H9 (cell line): ENCODE results near the gene MOCS2. TPM values are rescaled to one million over a fixed set of nuclear protein-coding genes. Genes with fewer than 3 reads are reported as not detected.
A peak's percentile ranks its signal among the peaks of the same experiment; 100 is the strongest.

Experiments
- DNase-seq: peaks from one replicate; pipeline ENCODE4 v3.0.0-alpha.2; 2017
- H2AFZ ChIP-seq: one replicate; pipeline ENCODE4 v1.6.1; 2013; ENCODE audit warnings: mild to moderate bottlenecking, low read length, control low read depth, moderate library complexity
- H2AK5ac ChIP-seq: 2 replicates; pipeline ENCODE4 v1.6.1; 2013; ENCODE audit warnings: low read length, control low read depth, mixed read lengths; ENCODE audit not compliant: insufficient read length
- H2BK120ac ChIP-seq: one replicate; pipeline ENCODE4 v1.6.1; 2013; ENCODE audit warnings: low read depth, mild to moderate bottlenecking, low read length, control low read depth, inconsistent platforms; ENCODE audit not compliant: poor library complexity, severe bottlenecking
- H2BK12ac ChIP-seq: 2 replicates; pipeline ENCODE4 v1.6.1; 2013; ENCODE audit warnings: low read length, control low read depth, mixed read lengths, low read depth; ENCODE audit not compliant: insufficient read length
- H2BK15ac ChIP-seq: 2 replicates; pipeline ENCODE4 v1.6.1; 2013; ENCODE audit warnings: low read depth, low read length, control low read depth
- H2BK20ac ChIP-seq: one replicate; pipeline ENCODE4 v1.6.1; 2013; ENCODE audit warnings: low read depth, mild to moderate bottlenecking, low read length, control low read depth, inconsistent platforms; ENCODE audit not compliant: poor library complexity, severe bottlenecking
- H2BK5ac ChIP-seq: 2 replicates; pipeline ENCODE4 v1.6.1; 2013; ENCODE audit warnings: low read length, control low read depth, mixed read lengths; ENCODE audit not compliant: insufficient read length
- H3K14ac ChIP-seq: 2 replicates; pipeline ENCODE4 v1.6.1; 2013; ENCODE audit warnings: low read length, control low read depth; ENCODE audit not compliant: insufficient read depth
- H3K18ac ChIP-seq: 2 replicates; pipeline ENCODE4 v1.6.1; 2013; ENCODE audit warnings: low read depth, mild to moderate bottlenecking, mixed read lengths, low read length, control low read depth; ENCODE audit not compliant: insufficient read length
- H3K23ac ChIP-seq: 2 replicates; pipeline ENCODE4 v1.6.1; 2013; ENCODE audit warnings: low read length, control low read depth, mixed read lengths, low read depth; ENCODE audit not compliant: insufficient read length
- H3K23me2 ChIP-seq: 2 replicates; pipeline ENCODE4 v1.6.1; 2013; ENCODE audit warnings: low read depth, mild to moderate bottlenecking, mixed read lengths, low read length, control low read depth; ENCODE audit not compliant: insufficient read length, poor library complexity, severe bottlenecking
- H3K27ac ChIP-seq: 2 replicates; pipeline ENCODE4 v1.5.1; 2013; ENCODE audit warnings: low read length, control low read depth, mixed read lengths, low read depth; ENCODE audit not compliant: insufficient read length
- H3K27me3 ChIP-seq: 2 replicates; pipeline ENCODE4 v1.6.1; 2013; ENCODE audit warnings: low read length, control low read depth, inconsistent platforms; ENCODE audit not compliant: insufficient read depth
- H3K4ac ChIP-seq: 2 replicates; pipeline ENCODE4 v1.6.1; 2013; ENCODE audit warnings: low read depth, mild to moderate bottlenecking, control low read depth, inconsistent platforms, low read length, moderate library complexity
- H3K4me1 ChIP-seq: 2 replicates; pipeline ENCODE4 v1.6.1; 2013; ENCODE audit warnings: low read length, control low read depth, inconsistent platforms; ENCODE audit not compliant: insufficient read depth
- H3K4me2 ChIP-seq: 2 replicates; pipeline ENCODE4 v1.6.1; 2013; ENCODE audit warnings: low read length, control low read depth, mixed read lengths; ENCODE audit not compliant: insufficient read length, insufficient read depth
- H3K56ac ChIP-seq: 2 replicates; pipeline ENCODE4 v1.6.1; 2013; ENCODE audit warnings: low read depth, mild to moderate bottlenecking, mixed read lengths, low read length, control low read depth; ENCODE audit not compliant: insufficient read length
- H3K79me1 ChIP-seq: 2 replicates; pipeline ENCODE4 v1.6.1; 2013; ENCODE audit warnings: low read depth, mild to moderate bottlenecking, moderate library complexity, low read length, control low read depth, inconsistent platforms; ENCODE audit not compliant: insufficient read depth, poor library complexity, severe bottlenecking
- H3K79me2 ChIP-seq: 2 replicates; pipeline ENCODE4 v1.6.1; 2013; ENCODE audit warnings: low read length, control low read depth, inconsistent platforms; ENCODE audit not compliant: insufficient read depth
- H3K9ac ChIP-seq: 2 replicates; pipeline ENCODE4 v1.6.1; 2013; ENCODE audit warnings: low read length, control low read depth, mixed read lengths; ENCODE audit not compliant: insufficient read length; ENCODE audit errors: extremely low read depth
- H3K9me3 ChIP-seq: one replicate; pipeline ENCODE4 v1.6.1; 2013; ENCODE audit warnings: low read depth, low read length, inconsistent platforms; ENCODE audit not compliant: control insufficient read depth
- H3T11ph ChIP-seq: one replicate; pipeline ENCODE4 v1.6.1; 2013; ENCODE audit warnings: mild to moderate bottlenecking, low read length, control low read depth, inconsistent platforms
- H4K20me1 ChIP-seq: one replicate; pipeline ENCODE4 v1.6.1; 2013; ENCODE audit not compliant: control insufficient read depth, insufficient read length, insufficient read depth
- H4K5ac ChIP-seq: 2 replicates; pipeline ENCODE4 v1.6.1; 2013; ENCODE audit warnings: low read depth, mild to moderate bottlenecking, mixed read lengths, low read length, control low read depth; ENCODE audit not compliant: insufficient read length
- H4K8ac ChIP-seq: replicated peaks from 2 replicates; pipeline ENCODE4 v1.6.1; 2013; ENCODE audit warnings: low read length, control low read depth, mixed read lengths, low read depth; ENCODE audit not compliant: insufficient read length
- H4K91ac ChIP-seq: 2 replicates; pipeline ENCODE4 v1.6.1; 2013; ENCODE audit warnings: low read depth, mild to moderate bottlenecking, moderate library complexity, mixed read lengths, low read length, control low read depth; ENCODE audit not compliant: insufficient read length
- H3K27ac Mint-ChIP-seq, 3 experiments: 2 replicates in 2 of 3; 3 replicates in 1 of 3; pipeline ENCODE4 v1.8.0; 2020 to 2021; ENCODE audit warnings: mixed read lengths in 3 of 3, mild to moderate bottlenecking in 1 of 3, moderate library complexity in 1 of 3
- H3K27me3 Mint-ChIP-seq: 2 replicates; pipeline ENCODE4 v1.8.0; 2021; ENCODE audit warnings: low read depth, mild to moderate bottlenecking, moderate library complexity, mixed read lengths
- H3K36me3 Mint-ChIP-seq, 3 experiments: 2 replicates in 2 of 3; 3 replicates in 1 of 3; pipeline ENCODE4 v1.8.0; 2020 to 2021; ENCODE audit warnings: low read depth in 3 of 3, mixed read lengths in 3 of 3; ENCODE audit not compliant: insufficient read depth in 1 of 3
- H3K4me1 Mint-ChIP-seq, 2 experiments: 2 replicates each; pipeline ENCODE4 v1.8.0; 2020; ENCODE audit warnings: mixed read lengths in 2 of 2
- H3K4me3 Mint-ChIP-seq, 2 experiments: 2 replicates in 1 of 2; 3 replicates in 1 of 2; pipeline ENCODE4 v1.8.0; 2020 to 2021; ENCODE audit warnings: mild to moderate bottlenecking in 2 of 2, mixed read lengths in 2 of 2, moderate library complexity in 1 of 2
- H3K9me3 Mint-ChIP-seq, 2 experiments: 2 replicates in 1 of 2; 3 replicates in 1 of 2; pipeline ENCODE4 v1.8.0; 2020; ENCODE audit warnings: mild to moderate bottlenecking in 2 of 2, mixed read lengths in 2 of 2, moderate library complexity in 1 of 2
- WGBS: extraction: QIAGEN DNeasy Blood & Tissue Kit; methylation state at CpG from one replicate; pipeline ENCODE4 v1.1.7; 2013; ENCODE audit warnings: missing lambda C conversion rate, low lambda C conversion rate, mixed read lengths; ENCODE audit not compliant: insufficient read length; ENCODE audit errors: extremely low coverage; 5-methylcytosine and 5-hydroxymethylcytosine counted together
- total RNA-seq: library from RNA; stranded (reverse); gene quantifications from 2 replicates; pipeline ENCODE4 v1.2.1, GENCODE V29; 2021
- TF ChIP-seq, protein P1 (sequence below): fragments of 200-600 bp; sonication (generic); conservative IDR thresholded peaks from 3 replicates; pipeline ENCODE4 v1.8.0; 2021; ENCODE audit warnings: antibody characterized with exemption, mild to moderate bottlenecking

Gene MOCS2
- total RNA-seq, 1 experiment from 2014 or later: 24.8 TPM

GRCh38 chr5:53113947-53114346 is 4.4 kb upstream of the MOCS2 start:
- peak; percentile 27 for DNase-seq
- H3K23me2 ChIP-seq: peaks cover 12% of the 10 kb centered on the region
- TF ChIP-seq, protein P1, sequence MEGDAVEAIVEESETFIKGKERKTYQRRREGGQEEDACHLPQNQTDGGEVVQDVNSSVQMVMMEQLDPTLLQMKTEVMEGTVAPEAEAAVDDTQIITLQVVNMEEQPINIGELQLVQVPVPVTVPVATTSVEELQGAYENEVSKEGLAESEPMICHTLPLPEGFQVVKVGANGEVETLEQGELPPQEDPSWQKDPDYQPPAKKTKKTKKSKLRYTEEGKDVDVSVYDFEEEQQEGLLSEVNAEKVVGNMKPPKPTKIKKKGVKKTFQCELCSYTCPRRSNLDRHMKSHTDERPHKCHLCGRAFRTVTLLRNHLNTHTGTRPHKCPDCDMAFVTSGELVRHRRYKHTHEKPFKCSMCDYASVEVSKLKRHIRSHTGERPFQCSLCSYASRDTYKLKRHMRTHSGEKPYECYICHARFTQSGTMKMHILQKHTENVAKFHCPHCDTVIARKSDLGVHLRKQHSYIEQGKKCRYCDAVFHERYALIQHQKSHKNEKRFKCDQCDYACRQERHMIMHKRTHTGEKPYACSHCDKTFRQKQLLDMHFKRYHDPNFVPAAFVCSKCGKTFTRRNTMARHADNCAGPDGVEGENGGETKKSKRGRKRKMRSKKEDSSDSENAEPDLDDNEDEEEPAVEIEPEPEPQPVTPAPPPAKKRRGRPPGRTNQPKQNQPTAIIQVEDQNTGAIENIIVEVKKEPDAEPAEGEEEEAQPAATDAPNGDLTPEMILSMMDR: no peak
- H3K79me2 ChIP-seq: no peaks in the 10 kb centered on the region
- H4K91ac ChIP-seq: no peak overlapping the region
- H2BK5ac ChIP-seq: no peak overlapping the region
- no peak overlapping the region for H3K14ac ChIP-seq
- no peak overlapping the region for H2BK20ac ChIP-seq
- WGBS: no CpG with 5 or more reads among the region's 9 CpGs
- no peak overlapping the region for H3K4me2 ChIP-seq
- H2AK5ac ChIP-seq: no peak overlapping the region
- H4K8ac ChIP-seq: no peak overlapping the region
- no peak overlapping the region for H2BK12ac ChIP-seq
- H3K18ac ChIP-seq: no peak overlapping the region
- no peak overlapping the region for H3K9ac ChIP-seq
- no peaks in the 10 kb centered on the region for H3K9me3 ChIP-seq
- no peak overlapping the region for H4K5ac ChIP-seq
- H3K56ac ChIP-seq: no peak overlapping the region
- no peak overlapping the region for H2BK120ac ChIP-seq
- no peaks in the 10 kb centered on the region for H3K79me1 ChIP-seq
- H3K4ac ChIP-seq: no peak overlapping the region
- peaks cover 4% of the 10 kb centered on the region; the same call in 1 of the 2 replicates for H3K4me1 ChIP-seq
- no peak overlapping the region for H3K23ac ChIP-seq
- H4K20me1 ChIP-seq: no peaks in the 10 kb centered on the region
- Mint-ChIP-seq H3K4me3 (no peak overlapping the region), H3K4me1 (peaks cover 14 to 17% of the 10 kb centered on the region in 2 experiments), H3K9me3 (no peaks in the 10 kb centered on the region; a peak in 1 of 5 replicates), H3K27me3 (no peaks in the 10 kb centered on the region), H3K36me3 (no peaks in the 10 kb centered on the region), H3K27ac (peak overlapping the region in 1 of 3 experiments; percentile 59; a peak in 1 of 7 replicates)
- no peaks in the 10 kb centered on the region; the same call in 1 of the 2 replicates for H3K27me3 ChIP-seq
- no peak overlapping the region for H3K27ac ChIP-seq
- no peak overlapping the region for H2BK15ac ChIP-seq
- H3T11ph ChIP-seq: no peak overlapping the region
- no peak overlapping the region for H2AFZ ChIP-seq
